HG02642 (cell line): Measurements from ENCODE around the gene ARHGAP44.
"Not testable (repeated sequence)": the region's sequence is repeated elsewhere in the genome, so short reads cannot be mapped to it uniquely, and the experiment has no call there.

Experiments used
- ATAC-seq: cut with Tn5 transposase; IDR thresholded peaks from one replicate; pipeline ENCODE4 v1.9.1; 2021; ENCODE audit warnings: mild to moderate bottlenecking; ENCODE audit not compliant: unreplicated experiment, poor library complexity

Gene ARHGAP44

GRCh38 chr17:12815642-12816141 lies 26.4 kb downstream of the ARHGAP44 start:
- ATAC-seq, result peak; percentile 100

DNA sequence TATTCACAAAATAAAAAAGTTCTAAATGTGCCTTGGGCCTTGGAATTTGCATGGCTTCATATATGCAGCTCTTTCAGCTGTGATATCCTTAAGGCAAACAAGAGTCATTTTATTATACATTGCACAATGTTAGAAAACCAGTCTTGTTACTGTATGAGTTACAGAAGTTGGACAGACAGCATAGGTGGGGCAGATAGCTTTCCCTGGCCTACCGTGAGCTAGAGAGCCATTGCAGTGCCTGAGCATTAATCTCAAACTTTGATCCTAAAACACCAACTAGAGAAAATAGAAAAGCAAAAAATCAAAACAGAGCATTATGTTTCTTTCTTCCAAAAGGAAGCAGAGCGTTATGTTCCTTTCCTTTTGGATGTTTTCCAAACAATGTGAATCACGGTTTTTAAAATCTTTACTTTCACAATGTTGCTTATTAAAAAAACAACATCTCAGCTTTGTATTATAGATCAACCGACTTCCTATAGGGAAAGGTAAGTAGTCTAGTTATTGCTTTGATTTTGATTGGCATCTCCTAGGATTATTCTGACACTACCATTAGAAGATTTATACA lies 32.2 kb downstream of the ARHGAP44 start:
- ATAC-seq, result no peak

DNA sequence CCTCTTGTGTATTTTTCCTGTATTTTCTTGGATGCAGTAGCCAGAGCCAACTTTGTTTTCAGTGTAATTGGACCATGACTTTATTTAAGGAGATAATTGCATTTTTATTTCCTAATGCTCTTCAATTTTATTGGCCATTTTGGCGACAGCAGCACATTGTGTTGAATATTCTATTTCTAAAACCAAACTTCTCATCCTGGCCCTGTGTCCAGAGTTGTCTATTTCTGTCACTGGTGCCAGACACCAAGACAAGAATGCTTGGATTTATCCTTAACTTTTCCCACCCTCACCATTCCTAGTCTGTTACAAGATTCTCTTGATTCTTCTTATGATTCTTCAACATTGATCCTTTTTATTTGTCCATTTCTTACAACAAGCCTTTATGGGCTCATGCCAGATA lies 37.1 kb downstream of the ARHGAP44 start:
- no peak for ATAC-seq

DNA sequence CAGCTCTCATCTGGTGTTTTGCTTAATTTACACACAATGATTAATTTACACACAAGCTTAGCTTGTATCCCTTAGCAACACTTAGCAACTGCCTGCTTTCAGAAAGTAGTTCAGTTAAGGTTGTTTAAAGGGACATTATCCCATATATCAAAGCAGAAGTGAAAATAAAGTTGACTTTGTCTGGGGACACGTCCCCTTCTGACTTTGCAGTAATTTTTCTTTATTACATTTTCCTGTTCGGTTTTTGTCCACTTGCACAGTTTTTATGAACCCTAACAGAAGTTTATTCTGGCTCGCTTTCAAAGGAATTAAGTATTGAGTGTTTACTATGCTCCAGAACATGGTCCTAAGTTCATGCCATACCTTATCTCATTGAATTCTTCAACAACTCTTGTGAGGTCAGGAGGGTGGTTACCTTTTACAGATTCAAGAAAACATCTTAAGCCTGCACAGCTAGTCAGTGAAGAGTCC lies 41.5 kb downstream of the ARHGAP44 start:
- ATAC-seq, result no peak

GRCh38 chr17:12831839-12832238 lies 42.5 kb downstream of the ARHGAP44 start:
- no peak for ATAC-seq

- no peak for ATAC-seq
These were observed 49.7 kb downstream of the ARHGAP44 start for GRCh38 chr17:12839042-12839441.

GRCh38 chr17:12842936-12843335 lies 53.6 kb downstream of the ARHGAP44 start:
- ATAC-seq, result no peak

GRCh38 chr17:12850996-12851395 lies 61.7 kb downstream of the ARHGAP44 start:
- ATAC-seq, result no peak

GRCh38 chr17:12851901-12852435 lies 62.7 kb downstream of the ARHGAP44 start:
- no peak for ATAC-seq

- ATAC-seq, result no peak
These were observed 64.6 kb downstream of the ARHGAP44 start for GRCh38 chr17:12853921-12854320.

DNA sequence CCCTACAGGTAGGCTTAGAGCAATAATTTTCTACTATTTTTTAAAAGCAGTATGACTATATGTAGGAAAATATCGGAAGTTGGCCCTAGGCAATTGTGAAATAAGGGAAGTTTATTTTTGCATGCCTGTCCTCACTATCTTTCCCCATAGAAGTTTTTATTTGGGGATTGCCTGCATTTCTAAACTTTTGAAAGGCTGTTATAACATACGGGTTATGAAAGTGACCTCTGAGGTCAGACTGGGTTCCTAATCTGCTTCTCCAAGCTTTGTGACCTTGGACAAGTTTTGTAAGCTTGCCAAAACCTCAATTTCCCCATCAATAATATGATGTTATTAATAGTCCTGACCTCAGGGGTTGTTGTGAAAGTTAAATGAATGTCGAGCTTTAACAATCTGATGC lies 67.1 kb downstream of the ARHGAP44 start:
- no peak for ATAC-seq

- no peak for ATAC-seq
These were observed 68.3 kb downstream of the ARHGAP44 start for GRCh38 chr17:12857592-12857991.

DNA sequence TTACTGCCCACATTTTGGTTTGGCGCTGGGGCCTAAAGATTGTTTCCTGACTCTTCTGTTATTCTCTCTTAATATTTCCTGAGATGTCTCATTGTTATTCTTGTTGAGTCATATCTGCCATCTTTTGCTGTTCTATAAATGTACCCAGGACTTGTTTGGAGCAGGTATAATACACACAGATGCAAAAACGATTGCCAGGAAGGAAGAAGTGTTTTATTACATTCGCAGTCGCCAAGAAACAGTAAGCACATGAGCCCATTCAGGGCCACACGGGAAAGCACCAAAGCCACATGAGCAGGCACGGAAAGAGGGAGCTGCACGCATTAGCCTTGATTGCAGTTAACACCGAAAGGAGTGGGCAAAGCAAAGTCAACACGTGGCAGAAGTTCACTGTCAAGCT lies 70.2 kb downstream of the ARHGAP44 start:
- no peak for ATAC-seq

GRCh38 chr17:12865769-12866168 lies 76.5 kb downstream of the ARHGAP44 start:
- no peak for ATAC-seq

DNA sequence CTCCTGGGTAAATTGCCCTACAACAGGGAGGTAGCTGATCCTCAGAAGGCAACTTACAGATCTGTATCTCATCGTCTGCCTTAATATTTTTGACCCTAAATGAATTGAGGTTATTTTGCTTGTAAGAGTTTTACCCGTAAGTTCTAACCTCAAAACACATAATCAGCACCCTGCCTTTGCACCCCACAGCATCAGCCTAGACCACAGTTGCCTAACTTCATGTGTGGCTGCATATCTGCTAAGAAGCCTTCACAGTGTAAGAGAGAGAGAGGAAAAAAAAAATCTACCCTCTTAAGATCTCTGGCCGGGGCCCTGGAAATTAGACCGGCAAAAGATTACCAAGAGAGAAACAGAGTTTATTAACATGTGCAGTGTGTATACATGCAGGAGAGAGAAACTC lies 76.9 kb downstream of the ARHGAP44 start:
- no peak for ATAC-seq

DNA sequence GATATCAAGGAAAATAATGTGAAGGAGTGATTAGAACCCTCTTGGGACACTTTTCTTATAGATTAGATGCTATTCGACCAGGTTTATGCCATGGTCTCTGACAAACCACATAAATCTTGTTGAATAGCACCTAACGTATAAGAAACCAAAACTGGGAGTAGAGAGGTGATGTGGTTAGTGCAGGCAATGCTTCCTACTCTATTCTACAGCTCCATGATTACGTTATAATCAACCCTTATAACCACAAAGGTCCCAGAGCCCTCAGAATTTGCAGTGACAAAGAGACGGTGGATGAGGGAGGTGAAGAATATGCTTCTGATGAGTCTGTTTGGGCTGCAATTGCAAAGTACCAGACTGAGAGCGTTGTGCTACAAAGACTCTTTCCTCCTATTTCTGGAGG lies 78.4 kb downstream of the ARHGAP44 start:
- ATAC-seq, result no peak

GRCh38 chr17:12873415-12874125 lies 84.3 kb downstream of the ARHGAP44 start:
- ATAC-seq, result not testable (repeated sequence)

- ATAC-seq, result no peak
These were observed 88.8 kb downstream of the ARHGAP44 start for GRCh38 chr17:12877953-12878669.

- not testable (repeated sequence) for ATAC-seq
These were observed 89.8 kb downstream of the ARHGAP44 start for GRCh38 chr17:12879096-12879495.

DNA sequence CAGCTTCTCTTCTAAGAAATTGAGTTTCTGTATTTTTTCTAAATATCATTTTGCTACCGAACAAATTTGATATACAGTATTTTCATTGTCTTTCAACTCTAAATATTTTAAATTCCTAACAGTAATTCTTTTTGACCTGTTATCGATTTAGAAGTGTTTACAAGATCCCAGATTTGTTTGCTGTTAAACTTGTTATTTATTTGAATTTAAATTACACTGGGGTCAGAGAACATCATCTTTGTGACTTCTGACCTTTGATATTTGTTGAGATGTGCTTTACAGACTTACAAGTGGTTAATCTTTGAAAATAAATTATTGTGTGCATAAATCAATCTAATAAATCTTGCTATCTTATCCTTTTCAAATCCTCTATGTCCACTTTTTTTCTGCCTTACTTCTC lies 94.2 kb downstream of the ARHGAP44 start:
- ATAC-seq, result no peak

DNA sequence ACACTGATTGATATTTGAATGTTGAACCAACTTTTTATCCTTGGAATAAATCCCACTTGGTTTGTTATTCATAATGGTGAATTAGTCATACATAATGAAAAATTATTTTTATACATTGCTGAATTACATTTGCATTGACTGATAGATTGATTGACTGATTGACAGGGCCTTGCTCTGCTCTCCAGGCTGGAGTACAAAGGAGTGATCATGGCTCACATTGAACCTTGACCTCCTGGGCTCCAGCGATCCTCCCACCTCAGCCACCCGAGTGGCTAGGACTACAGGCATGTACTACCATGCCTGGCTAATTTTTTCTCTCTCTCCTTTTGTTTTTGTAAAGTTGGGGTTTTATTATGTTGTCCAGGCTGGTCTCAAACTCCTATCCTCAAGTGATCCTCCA lies 97.8 kb downstream of the ARHGAP44 start:
- no peak for ATAC-seq
